MM.1S (cell line): Measurements from ENCODE around the gene IARS1.

ENCODE experiments used
- CTCF ChIP-seq: fragments of 300-600 bp; sonication (generic); IDR thresholded peaks from 2 replicates; pipeline ENCODE4 v1.5.1; 2016; ENCODE audit warnings: antibody characterized with exemption, low read length, mixed read lengths
- EZH2 ChIP-seq: fragments of 300-600 bp; sonication (generic); optimal IDR thresholded peaks from 2 replicates; pipeline ENCODE3; 2017; ENCODE audit warnings: low read depth, mild to moderate bottlenecking, antibody characterized with exemption, low read length, mixed read lengths
- EZH2phosphoT487 ChIP-seq: fragments of 300-600 bp; sonication (generic); IDR thresholded peaks from 2 replicates; pipeline ENCODE4 v1.6.1; 2018; ENCODE audit warnings: antibody characterized with exemption, low read length

- TF ChIP-seq EZH2: no peak
- no peak for TF ChIP-seq CTCF
- no peak for TF ChIP-seq EZH2phosphoT487
Observed at GRCh38 chr9:92325991-92326500, 32.5 kb upstream of the IARS1 start.
